Left kidney (tissue), 2 donors: ENCODE results near the gene MTCH2. TPM values are rescaled to one million over a fixed set of nuclear protein-coding genes. Genes with fewer than 3 reads are reported as not detected.

ENCODE experiments used
- DNase-seq: peaks from one replicate; pipeline ENCODE4 v3.0.0-alpha.2; 2013
- polyA plus RNA-seq: library from polyadenylated mRNA; unstranded; fragments of 120-200 nt; gene quantifications from one replicate; pipeline ENCODE4 v1.2.1, GENCODE V29; 2013; ENCODE audit not compliant: insufficient read length

MTCH2 gene
- polyA plus RNA-seq, 1 donor = 129 TPM

DNA sequence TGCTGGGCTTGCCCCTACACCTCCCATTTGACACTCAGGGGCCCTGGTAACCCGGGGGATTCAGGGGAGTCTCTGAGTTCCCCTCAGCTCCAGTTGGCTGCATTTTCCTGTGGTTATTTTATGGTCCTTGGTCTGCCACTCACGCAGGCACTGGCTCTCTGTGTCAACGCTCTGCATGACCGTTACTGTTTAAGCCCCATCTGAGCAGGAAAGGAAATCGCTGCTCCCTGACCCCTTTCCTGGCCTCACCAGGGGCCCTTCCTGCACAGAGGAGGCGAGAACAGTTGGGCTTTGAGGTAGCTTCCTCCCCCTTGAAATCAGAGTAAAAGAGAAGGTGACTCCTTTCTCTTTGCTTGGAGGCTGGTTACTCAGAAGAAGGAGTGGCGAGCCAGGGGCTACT, 50.6 kb downstream of the MTCH2 start:
- DNase-seq = no peak

DNA sequence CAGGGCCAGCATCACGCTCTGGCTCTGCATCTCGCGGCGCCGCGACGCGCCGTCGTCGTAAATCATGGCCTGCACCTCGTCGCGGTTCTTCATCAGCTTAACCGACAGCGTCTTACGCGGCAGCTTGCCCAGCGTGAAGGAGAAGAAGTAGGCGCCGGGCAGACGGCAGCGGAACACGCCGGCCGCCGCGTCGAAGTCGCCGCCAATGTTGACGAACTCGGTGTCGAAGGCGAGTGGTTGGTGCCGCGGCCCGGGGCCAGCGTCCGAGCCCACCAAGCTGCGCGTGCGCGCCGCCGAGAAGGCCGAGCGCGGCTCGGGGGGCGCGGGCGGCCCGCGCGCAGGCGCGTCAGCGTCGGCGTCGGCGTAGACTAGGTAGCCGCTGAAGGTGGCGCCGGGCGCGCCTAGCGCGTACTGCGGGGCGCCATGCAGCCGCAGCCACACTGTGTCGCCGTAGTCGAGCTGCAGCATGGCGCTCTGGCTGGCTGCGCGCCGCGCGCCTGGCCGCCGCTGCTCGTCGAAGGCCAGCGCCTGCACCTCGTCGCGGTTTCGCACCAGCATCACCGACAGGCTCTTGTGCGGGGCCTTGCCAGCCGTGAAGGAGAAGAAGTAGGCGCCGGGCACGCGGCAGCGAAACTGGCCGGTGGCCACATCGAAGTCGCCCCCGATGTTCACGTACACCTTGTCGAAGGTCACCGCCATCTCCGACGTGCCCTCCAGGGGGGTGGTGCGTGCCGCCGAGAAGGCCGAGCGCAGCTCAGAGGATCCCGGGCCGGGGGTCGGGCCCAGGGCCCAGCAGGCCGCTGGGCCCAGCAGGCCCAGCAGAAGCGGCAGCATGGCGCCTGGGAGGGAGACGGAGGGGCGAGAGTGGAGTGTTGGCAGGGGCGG, 52.1 kb downstream of the MTCH2 start:
- no peak for DNase-seq

DNA sequence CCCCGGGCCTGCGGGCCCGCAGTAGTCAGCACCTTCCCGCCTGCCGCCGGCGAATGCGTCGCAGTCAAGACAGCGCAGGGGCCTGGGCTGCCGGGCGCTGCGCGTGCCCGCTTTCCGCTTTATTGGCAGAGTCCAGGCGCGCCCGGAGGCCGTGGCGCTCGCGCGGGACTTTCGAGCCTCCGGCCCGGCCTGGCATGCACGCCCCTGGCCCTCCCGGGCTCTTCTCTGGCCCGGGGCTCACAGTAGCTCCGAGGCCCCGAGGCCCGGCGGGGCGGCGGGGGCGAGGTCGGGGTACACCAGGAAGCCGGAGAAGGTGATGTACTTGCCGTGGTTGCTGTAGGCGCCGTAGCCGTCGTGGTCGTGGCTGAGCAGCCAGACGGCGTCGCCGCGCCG, 52.8 kb downstream of the MTCH2 start:
- no peak for DNase-seq

DNA sequence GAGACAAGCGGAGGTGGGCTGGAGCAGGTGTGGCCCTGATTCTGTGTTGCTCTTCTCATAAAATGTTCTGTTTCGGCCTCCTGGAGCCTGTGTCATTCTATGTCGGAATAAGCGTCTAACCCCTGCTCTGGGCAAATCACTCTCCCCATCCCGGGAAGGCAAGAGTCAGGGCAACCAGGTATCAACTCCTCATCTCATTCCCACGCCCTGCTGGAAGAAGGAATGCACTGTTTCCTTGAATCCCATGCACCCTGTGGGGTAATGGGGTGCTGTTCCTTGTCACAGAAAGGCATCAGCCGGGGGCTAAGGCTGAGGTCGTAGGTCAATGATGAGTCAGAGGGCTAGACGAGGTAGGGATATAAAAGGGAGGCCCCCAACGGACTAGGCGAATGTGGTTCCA, 53.2 kb downstream of the MTCH2 start:
- no peak for DNase-seq

DNA sequence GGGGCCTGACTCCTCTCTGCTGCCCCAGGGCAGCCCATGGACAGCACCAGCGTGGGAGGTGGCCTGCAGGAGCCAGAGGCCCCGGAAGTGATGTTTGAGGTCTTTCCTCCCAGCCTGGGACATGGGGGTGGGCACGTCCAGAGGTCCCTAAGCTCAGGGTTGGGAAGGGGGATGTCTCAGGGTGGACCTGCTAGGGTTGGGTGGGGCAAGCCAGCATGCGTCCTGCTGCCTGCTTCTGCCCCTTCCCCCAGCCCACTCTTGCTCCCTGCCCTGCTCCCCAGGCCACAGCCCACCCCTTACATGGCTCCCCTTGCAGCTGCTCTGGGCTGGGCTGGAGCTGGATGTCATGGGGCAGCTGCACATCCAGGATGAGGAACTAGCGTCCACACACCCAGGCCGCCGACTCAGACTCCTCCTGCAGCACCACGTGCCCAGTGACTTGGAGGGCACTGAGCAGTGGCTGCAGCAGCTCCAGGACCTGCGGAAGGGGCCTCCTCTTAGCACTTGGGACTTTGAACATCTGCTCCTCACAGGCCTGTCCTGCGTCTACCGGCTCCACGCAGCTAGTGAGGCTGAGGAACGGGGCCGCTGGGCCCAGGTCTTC, 54.5 kb downstream of the MTCH2 start:
- no peak for DNase-seq

DNA sequence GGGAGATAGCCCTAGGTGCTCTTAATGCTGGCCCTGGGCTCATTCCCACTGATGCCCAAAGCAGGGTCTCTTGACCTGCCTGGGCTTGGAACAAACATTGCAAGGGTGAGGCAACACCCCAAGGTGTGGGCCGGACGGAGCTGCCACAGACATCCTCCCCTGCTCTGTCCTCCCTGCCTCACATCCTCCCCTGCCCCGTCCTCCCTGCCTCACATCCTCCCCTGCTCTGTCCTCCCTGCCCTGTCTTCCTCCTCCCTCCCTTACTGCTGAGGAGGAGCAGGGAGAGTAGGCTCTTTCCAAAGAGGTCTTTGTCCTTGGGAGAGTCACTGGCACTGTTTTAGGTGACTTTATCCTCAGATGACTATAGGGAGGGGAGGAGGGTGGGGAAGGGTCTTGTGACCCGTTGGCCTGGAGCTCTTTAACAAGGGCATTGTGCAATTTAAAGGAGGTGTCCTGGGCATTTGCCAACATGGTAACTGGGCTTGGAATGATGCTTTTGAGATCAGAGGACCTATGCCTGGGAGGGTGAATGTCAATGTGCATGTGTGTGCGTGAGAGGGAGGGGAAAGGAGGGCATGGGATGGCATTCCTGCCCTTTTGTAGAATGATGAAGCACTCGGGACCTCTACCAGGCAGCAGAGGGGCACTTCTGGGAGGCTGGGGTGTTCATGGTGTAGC, 55.2 kb downstream of the MTCH2 start:
- no peak for DNase-seq

DNA sequence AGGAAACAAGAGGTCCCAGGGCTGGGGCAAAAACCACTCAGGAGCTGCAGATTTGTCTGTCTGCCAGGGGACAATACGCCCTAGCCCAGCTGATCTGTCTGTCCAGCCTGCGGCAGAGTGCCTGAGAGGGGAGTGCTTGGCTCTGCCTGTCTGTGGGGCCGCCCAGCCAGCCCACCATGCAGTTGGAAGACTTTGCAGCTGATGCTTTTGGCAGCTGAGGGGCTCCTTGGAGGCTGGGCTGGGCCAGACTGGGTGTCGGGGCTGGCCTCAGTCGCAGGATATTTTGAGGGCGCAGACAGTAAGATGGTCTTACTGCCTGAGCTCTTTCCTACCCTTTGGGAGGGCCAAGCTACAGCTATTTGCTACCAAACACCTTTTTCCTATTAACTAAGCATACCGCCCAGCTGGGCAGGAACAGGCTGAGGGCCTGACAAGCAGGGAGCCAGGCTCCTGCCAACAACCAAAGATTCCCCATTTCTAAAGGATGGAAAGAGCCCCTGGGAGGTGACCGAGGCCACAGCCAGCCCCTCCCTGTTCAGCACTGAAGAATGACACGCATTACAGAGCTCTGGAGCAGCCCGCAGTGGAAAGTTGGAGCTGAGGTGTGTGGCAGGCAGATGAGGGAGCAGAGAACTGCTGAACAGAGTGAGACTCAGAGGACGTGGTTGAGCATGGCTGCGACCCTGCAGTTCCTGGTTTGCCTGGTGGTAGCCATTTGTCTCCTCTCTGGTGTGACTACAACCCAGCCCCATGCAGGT, 56.1 kb downstream of the MTCH2 start, which contains the start of gene FAM180B:
TSS of gene FAM180B (plus strand) at position 581 of the 758 bp plus-strand sequence. CDS start at position 672, 91 bp downstream.
- no peak for DNase-seq

DNA sequence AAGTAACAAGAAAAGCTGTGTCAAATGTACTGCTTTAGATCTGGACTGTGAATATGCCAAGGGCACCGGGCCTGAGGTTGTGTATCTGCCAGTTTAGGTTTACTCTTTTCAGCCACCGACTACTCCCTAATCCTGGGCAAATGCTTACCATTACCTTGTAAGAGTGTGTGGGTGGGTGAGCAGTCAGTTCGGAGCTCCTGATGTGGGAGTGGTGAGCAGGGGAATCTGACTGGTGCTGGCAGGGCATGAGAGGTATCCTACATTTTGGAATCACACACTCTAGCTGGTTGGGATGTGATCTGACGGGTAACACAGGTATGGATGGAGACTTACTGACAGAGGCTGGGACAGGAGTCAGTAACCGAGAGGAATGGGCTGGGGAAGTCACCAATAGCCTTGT, 58.5 kb downstream of the MTCH2 start:
- no peak for DNase-seq

DNA sequence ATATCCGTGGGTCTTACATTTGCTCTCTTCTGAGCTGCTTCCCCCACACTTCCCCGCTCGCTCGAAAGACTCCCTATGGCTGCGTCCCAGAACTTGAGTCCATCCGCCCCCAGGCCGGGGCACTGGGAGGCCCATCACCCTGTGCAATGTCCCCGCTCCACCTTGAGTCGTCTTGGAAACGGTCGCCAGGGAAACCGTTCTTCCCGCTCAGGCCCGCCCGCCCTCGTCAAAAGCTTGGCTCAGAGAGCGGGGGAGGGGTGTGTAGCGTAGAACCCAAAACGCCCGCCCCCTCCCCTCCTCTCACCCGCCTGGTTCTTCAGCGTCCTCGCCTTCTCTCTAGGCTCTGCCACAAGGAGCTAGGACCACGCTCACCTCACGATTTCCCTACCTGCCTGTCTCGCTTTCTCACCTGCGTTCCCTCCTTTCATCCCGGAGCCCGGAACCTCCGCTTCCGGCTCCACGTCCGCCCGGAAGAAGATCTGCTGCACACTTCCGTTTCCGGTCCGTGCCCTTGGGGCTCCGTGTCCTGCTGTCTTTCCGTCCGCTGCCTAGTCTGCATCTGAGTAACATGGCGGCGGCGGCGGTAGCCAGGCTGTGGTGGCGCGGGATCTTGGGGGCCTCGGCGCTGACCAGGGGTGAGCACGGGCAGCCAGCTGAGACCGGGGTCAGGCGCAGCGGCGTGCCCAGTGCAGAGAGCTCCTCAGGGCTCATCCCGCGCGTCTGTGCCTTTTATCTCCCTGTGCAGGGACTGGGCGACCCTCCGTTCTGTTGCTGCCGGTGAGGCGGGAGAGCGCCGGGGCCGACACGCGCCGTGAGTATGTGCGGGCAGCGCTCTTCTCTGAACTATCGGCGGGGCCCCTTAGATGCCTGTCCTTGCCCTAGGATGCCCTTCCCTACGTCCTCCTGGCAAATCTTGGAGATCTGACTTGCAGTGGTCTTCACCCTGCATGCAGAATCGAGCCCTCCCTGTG, 63.5 kb downstream of the MTCH2 start, which contains the start of the genes KBTBD4 and NDUFS3:
TSS of gene KBTBD4 (minus strand) at position 447 of the 971 bp plus-strand sequence. CDS start at position 428, 19 bp downstream.
TSS of gene NDUFS3 (plus strand) at position 551 of the 971 bp plus-strand sequence. CDS start at position 569, 18 bp downstream.
- DNase-seq = peak; percentile 94

DNA sequence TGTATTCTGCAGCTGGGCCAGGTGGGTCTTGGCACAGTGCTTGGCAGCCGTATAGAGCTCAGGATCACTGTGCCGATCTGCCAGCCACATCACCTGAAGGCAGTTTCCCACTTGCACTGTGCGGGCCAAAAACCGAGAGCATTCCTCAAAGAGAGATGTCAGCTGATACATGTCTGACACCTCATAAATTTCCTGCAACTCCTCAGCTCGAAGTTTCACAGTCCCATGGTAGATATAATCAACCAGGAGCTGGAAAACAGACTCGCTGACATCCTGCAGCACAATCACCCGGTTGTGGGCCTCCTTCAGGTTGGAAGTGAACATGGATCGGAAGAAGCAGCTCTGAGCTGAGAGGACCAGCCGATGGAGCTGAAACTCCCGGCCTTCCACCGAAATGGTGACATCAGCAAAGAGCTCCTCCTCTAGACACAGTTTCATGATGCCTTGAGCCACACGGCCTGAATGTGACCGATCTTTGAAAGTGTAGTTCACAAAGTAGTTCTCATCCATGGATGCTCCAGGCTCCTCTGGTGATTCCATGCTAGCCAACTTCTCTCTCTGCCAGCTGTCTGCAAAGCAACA, 64.8 kb downstream of the MTCH2 start:
- DNase-seq = no peak

DNA sequence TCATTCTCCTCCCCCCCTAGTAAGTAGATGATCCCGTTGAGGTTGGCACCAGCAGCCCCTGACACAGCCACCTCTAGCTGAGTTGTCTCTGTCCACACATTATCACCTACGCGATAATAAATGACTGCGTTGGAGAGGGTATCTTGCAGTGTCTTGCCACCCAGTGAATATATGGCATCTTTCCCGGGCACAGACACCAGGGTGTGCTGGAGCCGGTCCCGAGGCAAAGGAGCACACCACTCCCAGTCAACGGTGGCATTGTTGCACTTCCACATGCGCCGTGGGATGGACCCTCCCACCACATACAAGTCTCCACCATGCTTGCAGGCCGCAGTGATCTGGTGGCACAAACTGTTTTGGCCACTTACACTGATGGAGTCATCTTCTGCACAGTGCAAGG, 69.0 kb downstream of the MTCH2 start:
- no peak for DNase-seq

DNA sequence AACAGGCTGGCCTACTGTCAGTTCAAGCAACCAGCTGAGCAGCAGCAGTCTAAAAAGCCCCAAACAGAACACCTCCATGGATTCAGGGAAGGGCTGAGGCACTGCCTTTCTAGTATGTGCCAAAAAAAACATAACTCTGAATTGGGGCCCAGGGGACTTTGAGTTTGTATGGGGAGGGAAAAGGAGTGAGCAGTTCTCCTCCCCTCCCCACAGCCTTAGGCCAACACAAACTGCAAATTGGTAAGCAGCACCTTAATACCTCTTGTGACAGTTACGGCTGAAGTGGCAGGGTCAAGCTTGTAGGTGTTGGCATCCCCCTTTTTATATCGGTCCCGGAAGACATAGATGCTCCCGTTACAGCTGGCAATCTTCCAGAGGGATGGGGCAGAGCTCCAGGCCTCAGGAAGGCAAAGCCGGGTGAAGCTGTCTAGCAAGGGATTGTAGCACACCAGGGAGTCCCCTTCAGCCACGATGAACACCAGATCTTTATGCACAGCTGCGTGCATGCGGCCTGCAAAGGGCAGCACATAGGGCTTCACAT, 69.6 kb downstream of the MTCH2 start:
- no peak for DNase-seq

DNA sequence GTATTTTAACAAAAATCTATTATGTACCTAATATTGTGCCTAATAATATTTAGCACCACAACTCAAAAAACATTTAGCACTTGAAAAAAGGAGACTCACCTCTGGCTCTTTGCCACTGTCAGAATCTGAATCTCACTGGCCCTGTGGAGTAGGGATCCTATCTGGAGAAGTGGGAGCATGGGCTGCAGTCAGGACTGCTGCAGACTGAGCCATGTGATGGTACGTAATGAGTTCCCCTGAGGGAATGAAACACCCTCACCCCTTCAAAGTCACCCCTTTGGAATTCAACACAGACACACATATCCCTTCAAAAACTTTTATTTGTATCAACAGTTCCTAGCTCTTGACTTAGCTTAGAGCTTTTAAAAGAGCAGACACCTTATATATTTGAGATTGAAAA, 70.5 kb downstream of the MTCH2 start:
- no peak for DNase-seq

DNA sequence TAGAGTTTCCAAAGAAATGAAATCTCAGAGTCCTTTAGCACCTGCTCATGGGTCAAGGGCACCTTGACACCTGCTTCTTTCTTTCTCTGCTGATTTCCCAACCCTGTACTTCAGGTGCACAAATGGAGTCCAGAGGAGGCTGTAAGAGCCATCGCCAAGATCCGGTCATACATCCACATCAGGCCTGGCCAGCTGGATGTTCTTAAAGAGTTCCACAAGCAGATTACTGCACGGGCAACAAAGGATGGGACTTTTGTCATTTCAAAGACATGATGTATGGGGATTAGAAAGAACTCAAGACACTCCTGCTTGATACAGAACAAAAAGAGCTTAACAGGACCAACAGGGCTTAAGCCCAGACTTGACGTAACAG, 71.0 kb downstream of the MTCH2 start:
- no peak for DNase-seq

DNA sequence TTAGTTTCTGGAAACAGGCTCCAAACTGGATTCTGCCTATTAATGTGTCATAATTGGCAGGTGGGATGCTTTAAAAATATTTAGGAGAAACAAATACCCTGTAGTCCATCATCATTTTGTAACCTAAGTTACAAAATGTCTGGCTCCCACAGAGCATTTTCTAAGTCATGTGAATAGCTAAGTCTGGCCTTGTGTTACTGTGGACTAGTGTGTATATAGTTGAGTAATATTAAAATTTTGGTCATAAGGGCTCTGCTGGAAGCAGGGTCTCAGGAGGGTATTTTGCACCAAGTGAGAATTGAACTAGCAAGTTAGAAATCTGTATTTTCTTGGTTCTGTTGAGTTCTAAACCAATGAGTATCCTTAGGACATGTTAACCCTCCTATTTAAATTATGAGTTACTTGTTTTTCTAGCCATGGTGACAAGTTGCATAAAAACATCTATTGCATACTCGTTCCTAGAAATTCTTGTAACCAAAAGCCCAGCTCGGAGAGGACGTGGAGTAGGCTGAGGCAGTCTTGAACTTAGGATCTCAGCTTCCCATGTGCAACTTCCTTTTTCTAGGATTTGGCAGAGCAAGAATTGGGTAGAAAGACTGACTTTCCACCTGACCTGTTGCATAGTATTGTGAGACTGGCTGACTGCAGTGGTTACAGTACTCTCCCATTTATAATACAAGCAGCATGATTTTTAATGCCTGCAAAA, 71.6 kb downstream of the MTCH2 start:
- DNase-seq = no peak

DNA sequence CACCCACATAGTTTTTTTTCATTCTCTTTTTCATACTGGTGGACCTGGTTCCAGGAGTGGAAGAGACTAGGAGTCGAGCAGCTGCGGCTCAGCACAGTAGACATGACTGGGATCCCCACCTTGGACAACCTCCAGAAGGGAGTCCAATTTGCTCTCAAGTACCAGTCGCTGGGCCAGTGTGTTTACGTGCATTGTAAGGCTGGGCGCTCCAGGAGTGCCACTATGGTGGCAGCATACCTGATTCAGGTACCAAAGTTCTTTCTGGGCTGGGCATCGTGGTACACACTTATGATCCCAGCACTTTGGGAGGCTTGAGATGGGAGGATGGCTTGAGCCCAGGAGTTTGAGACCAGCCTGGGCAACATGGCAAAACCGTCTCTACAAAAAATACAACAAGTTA, 72.7 kb downstream of the MTCH2 start:
- DNase-seq = no peak
